ENCODE measurements around the gene PYDC1. TPM values are rescaled to one million over a fixed set of nuclear protein-coding genes. Genes with fewer than 3 reads are reported as not detected.

The PYDC1 gene
- total RNA-seq, 2 donors from 2014 or later: not detected

DNA sequence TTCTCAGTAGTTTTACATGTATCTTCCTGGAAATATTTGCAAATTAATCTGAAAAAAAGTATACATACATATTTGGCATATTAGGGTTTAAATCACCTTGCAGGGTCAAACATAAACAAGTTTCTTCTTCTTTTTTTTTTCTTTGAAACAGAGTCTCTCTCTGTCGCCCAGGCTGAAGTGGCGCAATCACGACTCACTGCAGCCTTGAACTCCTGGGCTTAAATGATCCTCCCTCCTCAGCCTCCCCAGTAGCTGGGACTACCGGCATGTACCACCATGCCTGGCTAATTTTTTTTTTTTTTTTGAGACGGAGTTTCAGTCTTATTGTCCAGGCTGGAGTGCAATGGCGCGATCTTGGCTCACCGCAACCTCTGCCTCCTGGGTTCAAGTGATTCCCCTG lies 49.6 kb downstream of the PYDC1 start:
- no peak overlapping the region for H3K4me3 ChIP-seq
- no peak overlapping the region for H3K27ac ChIP-seq
- DNase-seq (ENCODE audit: low spot score): no peak
- peaks cover 0 to 7% of the 10 kb centered on the region in 2 donors for H3K4me1 ChIP-seq
- no peaks in the 10 kb centered on the region for H3K27me3 ChIP-seq
- TF ChIP-seq, protein P1, sequence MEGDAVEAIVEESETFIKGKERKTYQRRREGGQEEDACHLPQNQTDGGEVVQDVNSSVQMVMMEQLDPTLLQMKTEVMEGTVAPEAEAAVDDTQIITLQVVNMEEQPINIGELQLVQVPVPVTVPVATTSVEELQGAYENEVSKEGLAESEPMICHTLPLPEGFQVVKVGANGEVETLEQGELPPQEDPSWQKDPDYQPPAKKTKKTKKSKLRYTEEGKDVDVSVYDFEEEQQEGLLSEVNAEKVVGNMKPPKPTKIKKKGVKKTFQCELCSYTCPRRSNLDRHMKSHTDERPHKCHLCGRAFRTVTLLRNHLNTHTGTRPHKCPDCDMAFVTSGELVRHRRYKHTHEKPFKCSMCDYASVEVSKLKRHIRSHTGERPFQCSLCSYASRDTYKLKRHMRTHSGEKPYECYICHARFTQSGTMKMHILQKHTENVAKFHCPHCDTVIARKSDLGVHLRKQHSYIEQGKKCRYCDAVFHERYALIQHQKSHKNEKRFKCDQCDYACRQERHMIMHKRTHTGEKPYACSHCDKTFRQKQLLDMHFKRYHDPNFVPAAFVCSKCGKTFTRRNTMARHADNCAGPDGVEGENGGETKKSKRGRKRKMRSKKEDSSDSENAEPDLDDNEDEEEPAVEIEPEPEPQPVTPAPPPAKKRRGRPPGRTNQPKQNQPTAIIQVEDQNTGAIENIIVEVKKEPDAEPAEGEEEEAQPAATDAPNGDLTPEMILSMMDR (IDR thresholded peaks at IDR 0.05): no peak
- H3K9me3 ChIP-seq: no peaks in the 10 kb centered on the region
- no peaks in the 10 kb centered on the region for H3K36me3 ChIP-seq

Other genes with a start within 250 kb of the PYDC1 start
- 1 to 10 TPM; 6.0 to 8.5 TPM for gene HSD3B7, start 231.9 kb downstream of the PYDC1 start, total RNA-seq
- gene STX1B, start 206.5 kb downstream of the PYDC1 start, total RNA-seq: 1 to 10 TPM; 1.3 to 2.1 TPM
- gene STX4, start 183.6 kb downstream of the PYDC1 start, total RNA-seq: 10 to 100 TPM; 17.1 to 23.8 TPM
- 1 to 10 TPM; 7.4 to 9.2 TPM for gene ZNF668, start 142.9 kb downstream of the PYDC1 start, total RNA-seq
- gene ZNF646, start 142.7 kb downstream of the PYDC1 start, total RNA-seq: 10 to 100 TPM in 1 of 2 donors, 1 to 10 TPM in 1; 6.2 to 10.8 TPM
- gene PRSS53, start 128.2 kb downstream of the PYDC1 start, total RNA-seq: under 1 TPM; 0.15 to 0.43 TPM
- gene VKORC1, start 122.3 kb downstream of the PYDC1 start, total RNA-seq: 10 to 100 TPM; 64.9 to 71.8 TPM
- gene BCKDK, start 108.7 kb downstream of the PYDC1 start, total RNA-seq: 10 to 100 TPM; 52.0 to 62.3 TPM
- gene KAT8, start 99.5 kb downstream of the PYDC1 start, total RNA-seq: 10 to 100 TPM; 58.0 to 64.3 TPM
- gene PRSS8, start 81.4 kb downstream of the PYDC1 start, total RNA-seq: 1 to 10 TPM in 1 of 2 donors, not detected in 1; 2.4 TPM
- gene PRSS36, start 67.1 kb downstream of the PYDC1 start, total RNA-seq: 1 to 10 TPM; 1.3 to 1.9 TPM
- 10 to 100 TPM; 16.9 to 34.3 TPM for gene FUS, start 37.0 kb downstream of the PYDC1 start, total RNA-seq
- 10 to 100 TPM in 1 of 2 donors, 1 to 10 TPM in 1; 7.9 to 13.8 TPM for gene PYCARD, start 14.4 kb downstream of the PYDC1 start, total RNA-seq
- gene TRIM72, start 3.0 kb downstream of the PYDC1 start, total RNA-seq: under 1 TPM; 0.04 to 0.11 TPM
- gene ITGAM, start 42.8 kb upstream of the PYDC1 start, total RNA-seq: 10 to 100 TPM in 1 of 2 donors, 1 to 10 TPM in 1; 2.1 to 15.4 TPM
- gene ITGAX, start 138.0 kb upstream of the PYDC1 start, total RNA-seq: 1 to 10 TPM in 1 of 2 donors, under 1 TPM in 1; 0.78 to 2.6 TPM
- gene ITGAD, start 176.2 kb upstream of the PYDC1 start, total RNA-seq: not detected
- gene COX6A2, start 211.2 kb upstream of the PYDC1 start, total RNA-seq: 100 to 1,000 TPM; 515 to 564 TPM
- 1 to 10 TPM; 3.4 to 4.6 TPM for gene ZNF843, start 225.7 kb upstream of the PYDC1 start, total RNA-seq
- gene ARMC5, start 242.4 kb upstream of the PYDC1 start, total RNA-seq: 1 to 10 TPM; 7.4 to 9.0 TPM